MM.1S (cell line): Measurements from ENCODE around the gene PARP12.

ENCODE experiments used
- CTCF ChIP-seq: fragments of 300-600 bp; sonication (generic); IDR thresholded peaks from 2 replicates; pipeline ENCODE4 v1.5.1; 2016; ENCODE audit warnings: antibody characterized with exemption, low read length, mixed read lengths
- EZH2 ChIP-seq: fragments of 300-600 bp; sonication (generic); optimal IDR thresholded peaks from 2 replicates; pipeline ENCODE3; 2017; ENCODE audit warnings: low read depth, mild to moderate bottlenecking, antibody characterized with exemption, low read length, mixed read lengths

GRCh38 chr7:139974179-139974811 lies 88.5 kb downstream of the PARP12 start:
- TF ChIP-seq CTCF (no peak), EZH2 (no peak)
